Aorta (tissue), 5 donors: ENCODE measurements around the gene SARNP. TPM values are rescaled to one million over a fixed set of nuclear protein-coding genes. Genes with fewer than 3 reads are reported as not detected.

ENCODE experiments used
- ATAC-seq: fragments of 200-7000 bp; cut with Tn5 transposase; one replicate; pipeline ENCODE4 v1.9.1; 2022; ENCODE audit warnings: moderate library complexity; ENCODE audit not compliant: low FRiP score
- DNase-seq, 2 donors: peaks; one replicate each; pipeline ENCODE4 v3.0.0-alpha.2; 2020
- H3K27ac ChIP-seq, 2 donors: one replicate each; pipeline ENCODE4 v1.5.1; 2013; ENCODE audit warnings: low read length in 2 of 2, mild to moderate bottlenecking in 2 of 2, moderate library complexity in 2 of 2, control low read depth in 1 of 2, inconsistent platforms in 1 of 2, low read depth in 1 of 2
- H3K27me3 ChIP-seq, 2 donors: one replicate each; pipeline ENCODE4 v1.6.1; 2013; ENCODE audit warnings: control low read depth in 1 of 2, low read length in 1 of 2, mild to moderate bottlenecking in 1 of 2, moderate library complexity in 1 of 2; ENCODE audit not compliant: insufficient read depth in 2 of 2, control insufficient read depth in 1 of 2
- H3K36me3 ChIP-seq, 2 donors: one replicate each; pipeline ENCODE4 v1.6.1; 2013; ENCODE audit warnings: control low read depth in 1 of 2, low read length in 1 of 2, mild to moderate bottlenecking in 1 of 2; ENCODE audit not compliant: insufficient read depth in 2 of 2, control insufficient read depth in 1 of 2
- H3K4me1 ChIP-seq, 2 donors: one replicate each; pipeline ENCODE4 v1.6.1; 2013; ENCODE audit warnings: low read length in 2 of 2, control low read depth in 1 of 2, mild to moderate bottlenecking in 1 of 2, moderate library complexity in 1 of 2; ENCODE audit not compliant: insufficient read depth in 2 of 2, control insufficient read depth in 1 of 2
- H3K4me3 ChIP-seq, 2 donors: one replicate each; pipeline ENCODE4 v1.5.1; 2013; ENCODE audit warnings: low read length in 2 of 2, control low read depth in 1 of 2, mild to moderate bottlenecking in 1 of 2
- H3K9me3 ChIP-seq: one replicate; pipeline ENCODE4 v1.6.1; 2013; ENCODE audit warnings: mild to moderate bottlenecking, low read length; ENCODE audit not compliant: control insufficient read depth
- WGBS, 2 donors: extraction: QIAGEN DNeasy Blood & Tissue Kit; methylation state at CpG; one replicate each; pipeline ENCODE4 v1.1.7; 2013; 5-methylcytosine and 5-hydroxymethylcytosine counted together
- intact Hi-C, 2 donors: fragments of 100-400 bp; cut with DNase I; formaldehyde crosslinking; loops; one replicate each; pipeline versions ENCODE4 v1.14.2 to v1.15.0; 2022
- polyA plus RNA-seq, 2 donors: library from polyadenylated mRNA; stranded (reverse); fragments of 200-250 nt; gene quantifications; one replicate each; pipeline ENCODE4 v1.2.3, GENCODE V29; 2013
- total RNA-seq, 2 donors: library from RNA; stranded (reverse); fragmentation: NEBNext Ultra II Directional; extraction: Animal tissue kit (Norgen Biotek cat#: 25700); gene quantifications; one replicate each; pipeline ENCODE4 v1.2.1, GENCODE V29; 2021
- donor health status: healthy with polysubstance abuse.
- donor health status: Bipolar disorder and iron deficiency.
- donor health status: DM: no; HTN: no; CAD: no.
- donor health status: DM: no; HTN: no; CAD: no.
- donor health status: DM: yes; HTN: yes; CAD: no.

The SARNP gene
- total and polyA plus RNA-seq, 4 donors = 48.3 to 123 (median 70.4) TPM

- no peak overlapping the region for H3K4me3 ChIP-seq
- ATAC-seq = no peak
- no peaks in the 10 kb centered on the region for H3K4me1 ChIP-seq
- peak overlapping the region; percentile 38 to 76 for H3K27ac ChIP-seq
- WGBS, 2 donors = 15 to 29% methylated on average over 4 of the region's 4 CpGs
- H3K27me3 ChIP-seq = no peaks in the 10 kb centered on the region
- no peaks in the 10 kb centered on the region for H3K9me3 ChIP-seq
- peak; percentile 51 to 57 for DNase-seq
- intact Hi-C loops = no loop called here
- H3K36me3 ChIP-seq = no peaks in the 10 kb centered on the region
These were observed 98.8 kb downstream of the SARNP start for GRCh38 chr12:55718624-55719275.

- H3K4me3 ChIP-seq = no peak overlapping the region
- WGBS, 2 donors = 1 to 5% methylated on average over 4 of the region's 4 CpGs
- intact Hi-C loops = no loop called here
- H3K36me3 ChIP-seq = no peaks in the 10 kb centered on the region
- H3K27me3 ChIP-seq = no peaks in the 10 kb centered on the region
- DNase-seq = peak; percentile 54 to 76
- no peak for ATAC-seq
- H3K4me1 ChIP-seq = no peaks in the 10 kb centered on the region
- no peaks in the 10 kb centered on the region for H3K9me3 ChIP-seq
- peak overlapping the region in 1 of 2 donors; percentile 99 for H3K27ac ChIP-seq
These were observed 99.5 kb downstream of the SARNP start for GRCh38 chr12:55718015-55718414.

- DNase-seq = peak; percentile 42 to 77
- no peaks in the 10 kb centered on the region for H3K4me1 ChIP-seq
- H3K4me3 ChIP-seq = no peak overlapping the region
- no peaks in the 10 kb centered on the region for H3K27me3 ChIP-seq
- H3K27ac ChIP-seq = peak overlapping the region; percentile 10 to 99
- H3K36me3 ChIP-seq = no peaks in the 10 kb centered on the region
- H3K9me3 ChIP-seq = no peaks in the 10 kb centered on the region
- 12 to 15% methylated on average over 8 of the region's 8 CpGs for WGBS, 2 donors
- intact Hi-C loops = no loop called here
- ATAC-seq = no peak
These were observed 100.2 kb downstream of the SARNP start for GRCh38 chr12:55717011-55718007.

- WGBS, 2 donors = 2 to 4% methylated on average over 13 of the region's 13 CpGs
- H3K9me3 ChIP-seq = no peaks in the 10 kb centered on the region
- no peak for ATAC-seq
- peak overlapping the region; percentile 10 to 99 for H3K27ac ChIP-seq
- DNase-seq = no peak
- H3K4me3 ChIP-seq = peak overlapping the region; percentile 29 to 94
- H3K36me3 ChIP-seq = no peaks in the 10 kb centered on the region
- peaks cover 0 to 3% of the 10 kb centered on the region in 2 donors for H3K4me1 ChIP-seq
- no peaks in the 10 kb centered on the region for H3K27me3 ChIP-seq
- intact Hi-C loops = no loop called here
These were observed 101.0 kb downstream of the SARNP start for GRCh38 chr12:55716582-55716957.

- 0% methylated on average over 41 to 42 of the region's 42 CpGs for WGBS, 2 donors
These were observed 101.5 kb downstream of the SARNP start, which contains the start of gene BLOC1S1 for GRCh38 chr12:55715833-55716581. TSS of gene BLOC1S1 (plus strand) at chr12:55716046. CDS start at chr12:55716052, 6 bp downstream.

GRCh38 chr12:55715169-55715764 is 102.3 kb downstream of the SARNP start:
- ATAC-seq = no peak
- H3K4me1 ChIP-seq = peaks cover 0 to 3% of the 10 kb centered on the region in 2 donors
- intact Hi-C loops = no loop called here

More at GRCh38 chr12:55715833-55716581, 101.5 kb downstream of the SARNP start, which contains the start of gene BLOC1S1:
- H3K27me3 ChIP-seq = no peaks in the 10 kb centered on the region
- peaks cover 0 to 3% of the 10 kb centered on the region in 2 donors for H3K4me1 ChIP-seq
- H3K27ac ChIP-seq = peak within 1 kb of the TSS; percentile 83 to 99
- no peaks in the 10 kb centered on the region for H3K9me3 ChIP-seq
- DNase-seq = peak; percentile 95 to 98
- no peaks in the 10 kb centered on the region for H3K36me3 ChIP-seq
- intact Hi-C loops = no loop called here
- peak within 1 kb of the TSS; percentile 29 to 94 for H3K4me3 ChIP-seq
- peak; percentile 88 for ATAC-seq

GRCh38 chr12:55713721-55714120 is 103.8 kb downstream of the SARNP start:
- 5 to 7% methylated on average over 2 of the region's 2 CpGs for WGBS, 2 donors
- H3K4me3 ChIP-seq = no peak overlapping the region
- H3K27me3 ChIP-seq = no peaks in the 10 kb centered on the region
- H3K4me1 ChIP-seq = peaks cover 0 to 7% of the 10 kb centered on the region in 2 donors
- H3K36me3 ChIP-seq = no peaks in the 10 kb centered on the region
- no peak for DNase-seq
- H3K27ac ChIP-seq = no peak overlapping the region
- intact Hi-C loops = no loop called here
- H3K9me3 ChIP-seq = no peaks in the 10 kb centered on the region
- ATAC-seq = no peak

More at GRCh38 chr12:55715169-55715764, 102.3 kb downstream of the SARNP start:
- DNase-seq = peak; percentile 31 to 34
- Histone ChIP-seq H3K4me3 (peak overlapping the region in 1 of 2 donors; percentile 52), H3K27me3 (no peaks in the 10 kb centered on the region), H3K9me3 (no peaks in the 10 kb centered on the region), H3K27ac (peak overlapping the region; percentile 83 to 99), H3K36me3 (no peaks in the 10 kb centered on the region)
- WGBS, 2 donors = 12% methylated on average over 7 of the region's 7 CpGs
